Spleen (tissue), 7 donors: Measurements from ENCODE around the gene ZNF559.

Experiments used
- POLR2A ChIP-seq, 3 donors: fragments of 450-650 bp; IDR thresholded peaks; one replicate each; pipeline ENCODE4 v1.5.1; 2017; ENCODE audit warnings: antibody characterized with exemption in 3 of 3, mild to moderate bottlenecking in 1 of 3
- POLR2AphosphoS5 ChIP-seq, 3 donors: sonication (generic); formaldehyde crosslinking; IDR thresholded peaks; one replicate each; pipeline ENCODE4 v1.5.1; 2017; ENCODE audit warnings: antibody characterized with exemption in 3 of 3
- TF ChIP-seq, protein P1 (sequence below), 11 experiments: fragments of 200-600 bp in 7 of 11; fragments of 450-650 bp in 4 of 11; sonication (generic) in 4 of 11; IDR thresholded peaks in 8 of 11; conservative IDR thresholded peaks in 3 of 11; 1 replicate in 7 of 11; 2 replicates in 4 of 11; pipeline versions ENCODE4 v1.4.0 to v1.8.0; 2016 to 2021; ENCODE audit warnings: antibody characterized with exemption in 11 of 11, inconsistent platforms in 4 of 11, mild to moderate bottlenecking in 1 of 11
- donor health status: DM: no; HTN: no; CAD: no; lungs with moderate emphysema.
- donor health status: DM: no; HTN: no; CAD: no.
- donor health status: DM: no; HTN: no; CAD: no.

DNA sequence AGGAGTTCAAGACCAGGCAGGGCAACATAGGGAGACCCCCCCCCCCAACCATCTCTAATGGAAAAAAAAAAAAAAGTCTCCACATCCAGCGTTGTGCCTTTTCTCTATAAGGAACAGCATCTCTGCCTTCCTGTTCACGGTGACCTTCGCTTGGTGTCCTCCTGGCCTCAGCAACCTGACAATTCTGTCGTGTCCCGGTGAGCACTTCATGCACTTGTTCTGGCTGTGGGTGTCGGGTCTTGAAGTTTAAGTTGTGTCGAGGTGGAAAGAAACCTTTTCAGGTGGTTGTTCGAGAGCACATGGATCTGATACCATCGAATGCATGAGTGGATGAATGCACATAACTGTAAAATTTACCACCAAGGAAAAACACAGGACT, 594 bp downstream of the ZNF559 start:
- TF ChIP-seq, protein P1, sequence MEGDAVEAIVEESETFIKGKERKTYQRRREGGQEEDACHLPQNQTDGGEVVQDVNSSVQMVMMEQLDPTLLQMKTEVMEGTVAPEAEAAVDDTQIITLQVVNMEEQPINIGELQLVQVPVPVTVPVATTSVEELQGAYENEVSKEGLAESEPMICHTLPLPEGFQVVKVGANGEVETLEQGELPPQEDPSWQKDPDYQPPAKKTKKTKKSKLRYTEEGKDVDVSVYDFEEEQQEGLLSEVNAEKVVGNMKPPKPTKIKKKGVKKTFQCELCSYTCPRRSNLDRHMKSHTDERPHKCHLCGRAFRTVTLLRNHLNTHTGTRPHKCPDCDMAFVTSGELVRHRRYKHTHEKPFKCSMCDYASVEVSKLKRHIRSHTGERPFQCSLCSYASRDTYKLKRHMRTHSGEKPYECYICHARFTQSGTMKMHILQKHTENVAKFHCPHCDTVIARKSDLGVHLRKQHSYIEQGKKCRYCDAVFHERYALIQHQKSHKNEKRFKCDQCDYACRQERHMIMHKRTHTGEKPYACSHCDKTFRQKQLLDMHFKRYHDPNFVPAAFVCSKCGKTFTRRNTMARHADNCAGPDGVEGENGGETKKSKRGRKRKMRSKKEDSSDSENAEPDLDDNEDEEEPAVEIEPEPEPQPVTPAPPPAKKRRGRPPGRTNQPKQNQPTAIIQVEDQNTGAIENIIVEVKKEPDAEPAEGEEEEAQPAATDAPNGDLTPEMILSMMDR (IDR thresholded peaks at IDR 0.05 in 8 of 11, conservative IDR thresholded peaks at IDR 0.05 in 3 of 11) = no peak
- no peak for TF ChIP-seq POLR2A (IDR thresholded peaks at IDR 0.05)
- no peak for TF ChIP-seq POLR2AphosphoS5 (IDR thresholded peaks at IDR 0.05)
